ENCODE data around the gene ZNF605. TPM values are rescaled to one million over a fixed set of nuclear protein-coding genes. Genes with fewer than 3 reads are reported as not detected.

Gene ZNF605
- total and polyA plus RNA-seq, 2 of the 4 experiments (the other 2 are of a cell fraction), result 3.6 to 9.9 TPM

DNA sequence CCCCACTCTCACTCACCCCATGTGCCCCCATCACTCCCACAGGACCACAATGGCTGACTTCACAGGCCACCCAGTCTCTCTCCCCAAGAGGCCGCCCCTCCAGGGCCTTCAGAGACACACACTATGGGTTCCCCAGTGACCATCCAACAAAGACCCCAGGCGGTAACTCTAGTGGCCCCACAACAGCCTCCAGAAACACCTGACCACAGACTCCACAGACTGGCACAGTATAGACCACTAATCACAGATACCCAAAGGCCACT lies 3.0 kb downstream of the ZNF605 start:
- Histone ChIP-seq H3K23ac (ENCODE audit: low read depth, low read length) (no peak overlapping the region), H3K9me1 (ENCODE audit: insufficient read depth, low read length) (no peaks in the 10 kb centered on the region), H2BK5ac (ENCODE audit: low read depth, low read length, poor library complexity, severe bottlenecking) (no peak overlapping the region), H3K4me1 (ENCODE audit: control insufficient read depth, insufficient read depth, low read length) (peaks cover 6% of the 10 kb centered on the region), H3K9me3 (ENCODE audit: control insufficient read depth, insufficient read depth, low read length) (peaks cover 53% of the 10 kb centered on the region), H2BK20ac (ENCODE audit: low read depth, low read length) (no peak overlapping the region), H2AK9ac (replicated peaks; ENCODE audit: low read depth, low read length, poor library complexity) (no peak overlapping the region), H4K91ac (ENCODE audit: insufficient read depth, low read depth, low read length) (no peak overlapping the region), H2BK120ac (ENCODE audit: low read depth, low read length) (no peak overlapping the region), H3K4me2 (ENCODE audit: low read depth, low read length) (no peak overlapping the region), H4K5ac (ENCODE audit: low read depth, low read length) (no peak overlapping the region), H2AK5ac (ENCODE audit: low read depth, low read length) (no peak overlapping the region), H2AFZ (replicated peaks; ENCODE audit: low read length, poor library complexity) (no peak overlapping the region), H3K9ac (ENCODE audit: low read depth, low read length) (no peak overlapping the region), H3K14ac (replicated peaks; ENCODE audit: low read depth, low read length) (no peak overlapping the region), H2BK15ac (ENCODE audit: low read depth, low read length) (no peak overlapping the region), H3K36me3 (ENCODE audit: control insufficient read depth, insufficient read depth, low read length) (peaks cover 26% of the 10 kb centered on the region), H3K79me1 (ENCODE audit: low read depth in 1 of 2, low read length in 2 of 2) (peaks cover 27 to 61% of the 10 kb centered on the region in 2 experiments), H3K4ac (ENCODE audit: low read depth, low read length) (no peak overlapping the region), H3K18ac (ENCODE audit: low read depth, low read length) (no peak overlapping the region), H4K8ac (ENCODE audit: low read depth in 2 of 2, low read length in 2 of 2) (no peak overlapping the region), H3K27me3 (ENCODE audit: control insufficient read depth, insufficient read depth, low read length) (no peaks in the 10 kb centered on the region), H4K20me1 (ENCODE audit: insufficient read depth, low read length) (no peaks in the 10 kb centered on the region), H3K27ac (ENCODE audit: insufficient read depth, low read length) (no peak overlapping the region), H3K4me3 (ENCODE audit: insufficient read depth, low read depth, low read length) (no peak overlapping the region), H3K56ac (ENCODE audit: extremely low read depth, insufficient read depth, low read length) (no peak overlapping the region)
- BruUV-seq (replicated peaks), result no TSS peak
- intact Hi-C loops (cut with micrococcal nuclease), result no loop called here
- DNase-seq, result no peak
- no CpG with 5 or more reads among the region's 2 CpGs for WGBS, 2 experiments (ENCODE audit: extremely low coverage in 2 of 2, insufficient read length in 1 of 2)
- ChIA-PET CTCF (no interaction called here), POLR2A (ENCODE audit: unreplicated experiment) (no interaction called here)
- no peak for ATAC-seq (ENCODE audit: low read depth)
- dilution Hi-C loops (cut with HindIII; ENCODE audit: low sequenced_read_pairs, unreplicated experiment), result no loop called here
- TF ChIP-seq MAZ (IDR thresholded peaks at IDR 0.05; ENCODE audit: borderline replicate concordance, low read depth, low read length) (no peak), MAFK (IDR thresholded peaks at IDR 0.05; ENCODE audit: low read depth, low read length) (no peak)
- TF ChIP-seq, protein P1, sequence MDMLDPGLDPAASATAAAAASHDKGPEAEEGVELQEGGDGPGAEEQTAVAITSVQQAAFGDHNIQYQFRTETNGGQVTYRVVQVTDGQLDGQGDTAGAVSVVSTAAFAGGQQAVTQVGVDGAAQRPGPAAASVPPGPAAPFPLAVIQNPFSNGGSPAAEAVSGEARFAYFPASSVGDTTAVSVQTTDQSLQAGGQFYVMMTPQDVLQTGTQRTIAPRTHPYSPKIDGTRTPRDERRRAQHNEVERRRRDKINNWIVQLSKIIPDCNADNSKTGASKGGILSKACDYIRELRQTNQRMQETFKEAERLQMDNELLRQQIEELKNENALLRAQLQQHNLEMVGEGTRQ (IDR thresholded peaks at IDR 0.05; ENCODE audit: low read depth, low read length), result no peak
- in situ Hi-C loops (cut with MboI; ENCODE audit: low sequenced_read_pairs), result no loop called here

Data from IMR-90 (cell line).